ENCODE measurements around the gene CACNA2D4.

- TF ChIP-seq CTCF (IDR thresholded peaks at IDR 0.05) (no peak), POLR2A (IDR thresholded peaks at IDR 0.05) (no peak)
These were observed 89.6 kb downstream of the CACNA2D4 start for GRCh38 chr12:1828856-1829255.
